Endometrial microvascular endothelial cells (primary cell): Measurements from ENCODE around the gene LRP1B. TPM values are rescaled to one million over a fixed set of nuclear protein-coding genes. Genes with fewer than 3 reads are reported as not detected.

Experiments
- in situ Hi-C: cut with HindIII; loops from 2 replicates; pipeline ENCODE4 v1.10.0; 2017; ENCODE audit warnings: low sequenced_read_pairs, low pct_unique_long_range_greater_than_20kb; ENCODE audit errors: inconsistent ontology term
- total RNA-seq: library from RNA; depleted of rRNA; stranded (reverse); fragments of >200 nt; gene quantifications from one replicate; pipeline ENCODE4 v1.2.3, GENCODE V29; 2015; ENCODE audit errors: inconsistent ontology term

The LRP1B gene
- total RNA-seq, 1 donor from 2014 or later, result not detected

- in situ Hi-C loops, result no loop called here
Observed at GRCh38 chr2:140630557-140630956, 1500.3 kb downstream of the LRP1B start.

DNA sequence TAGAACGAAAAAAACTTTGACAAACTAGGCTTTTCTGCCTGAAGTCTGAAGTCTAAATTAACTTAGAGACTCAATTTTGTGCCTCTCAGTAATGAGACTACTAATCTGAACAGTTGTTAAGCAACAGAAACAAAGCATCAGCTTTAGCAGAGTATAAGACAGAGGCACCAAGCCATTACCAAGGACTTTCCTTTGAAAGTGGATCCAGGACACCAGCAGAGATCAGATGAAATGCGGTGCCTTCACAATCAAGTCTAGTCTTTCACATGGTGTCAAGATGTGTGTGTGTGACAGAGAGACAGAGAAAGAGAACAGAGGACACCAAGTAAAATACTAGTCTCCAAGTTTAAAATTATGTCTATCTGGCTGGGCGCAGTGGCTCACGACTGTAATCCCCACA is 1502.9 kb downstream of the LRP1B start:
- in situ Hi-C loops, result no loop called here

DNA sequence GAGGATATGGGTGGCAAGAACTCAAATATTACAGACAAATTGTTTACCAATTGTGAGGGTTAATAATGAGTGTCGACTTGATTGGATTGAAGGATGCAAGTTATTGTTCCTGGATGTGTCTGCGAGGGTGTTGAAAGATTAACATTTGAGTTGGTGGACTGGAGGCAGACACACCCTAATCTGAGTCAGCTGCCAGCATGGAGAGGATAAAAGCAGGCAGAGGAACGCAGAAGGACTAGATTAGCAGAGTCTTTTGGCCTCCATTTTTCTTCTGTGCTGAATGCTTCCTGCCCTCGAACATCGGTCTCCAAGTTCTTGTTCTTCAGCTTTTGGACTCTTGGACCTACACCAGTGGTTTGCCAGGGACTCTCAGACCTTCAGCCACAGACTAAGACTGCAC is 1503.7 kb downstream of the LRP1B start:
- in situ Hi-C loops, result no loop called here

GRCh38 chr2:140624200-140624599 is 1506.6 kb downstream of the LRP1B start:
- in situ Hi-C loops, result no loop called here

DNA sequence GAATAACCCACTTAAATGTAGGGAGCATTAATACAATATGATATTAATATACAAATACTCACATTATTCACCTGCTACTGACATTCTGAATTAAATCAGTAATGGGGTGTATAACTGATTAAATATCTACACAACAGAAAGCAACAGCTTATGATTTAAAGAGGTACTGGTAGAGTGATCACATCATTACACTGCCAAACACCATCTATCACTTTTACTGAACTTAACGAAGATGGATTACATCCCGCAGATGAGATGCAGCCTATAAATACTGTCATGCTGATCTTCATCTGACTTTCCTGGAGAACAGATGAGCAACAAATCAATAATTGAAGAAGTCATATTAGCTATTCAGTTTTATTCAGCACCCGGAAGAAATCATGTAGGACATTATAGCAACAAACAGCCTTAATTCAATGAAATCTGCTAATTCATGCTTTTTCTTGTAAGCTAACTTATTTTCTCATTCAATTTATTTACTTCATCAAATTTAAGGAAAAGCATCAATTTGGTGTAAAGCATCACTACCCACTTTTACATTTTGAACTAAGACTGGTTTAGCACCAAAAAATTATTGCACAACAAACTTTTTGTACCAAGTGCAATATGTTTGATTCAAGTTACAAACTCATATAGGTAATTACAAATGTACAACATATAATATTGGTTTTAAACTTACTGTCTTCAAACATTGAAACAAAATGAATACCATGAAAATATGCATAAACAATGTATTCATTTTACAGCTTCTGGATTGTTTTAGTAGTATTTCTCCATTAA is 1509.0 kb downstream of the LRP1B start:
- in situ Hi-C loops, result no loop called here

GRCh38 chr2:140604788-140605187 is 1526.0 kb downstream of the LRP1B start:
- in situ Hi-C loops, result no loop called here

DNA sequence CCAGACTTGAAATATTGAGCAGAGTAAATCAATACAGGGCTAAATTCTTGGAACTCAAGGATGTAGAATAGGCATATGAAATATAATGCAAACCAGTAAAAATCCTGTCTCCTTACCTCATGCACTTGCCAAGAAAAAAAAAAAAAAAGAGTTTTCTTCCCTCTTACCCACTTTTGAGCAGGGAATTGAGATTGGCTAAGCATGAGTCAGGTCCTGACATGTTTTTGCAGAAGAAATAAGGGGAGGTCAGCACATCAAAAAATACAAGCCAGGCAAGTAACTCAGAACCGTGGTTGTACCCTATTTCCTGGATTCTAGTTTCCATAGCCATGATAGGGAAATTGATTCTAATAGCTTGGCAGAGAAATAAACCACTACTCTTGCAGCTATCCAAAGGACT is 1526.7 kb downstream of the LRP1B start:
- in situ Hi-C loops, result no loop called here

- in situ Hi-C loops, result no loop called here
Observed at GRCh38 chr2:140603416-140603815, 1527.4 kb downstream of the LRP1B start.

DNA sequence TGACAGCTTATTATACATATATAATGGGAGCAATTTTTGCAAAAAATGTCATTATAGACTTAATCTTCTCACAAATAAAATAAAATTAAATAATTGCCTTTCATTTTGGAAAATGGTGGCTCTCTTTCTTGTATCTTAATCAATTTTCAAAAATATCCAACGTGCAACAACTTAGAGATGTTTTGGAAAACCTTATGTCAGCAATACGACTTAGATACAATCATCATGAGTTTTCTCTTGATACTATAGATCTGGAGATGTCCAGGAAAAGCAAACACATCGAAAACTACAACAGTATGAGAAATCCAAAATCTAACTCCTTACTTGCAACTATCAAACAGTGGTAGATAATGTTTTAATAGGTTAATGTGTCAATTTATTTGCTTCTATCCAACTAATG is 1529.0 kb downstream of the LRP1B start:
- in situ Hi-C loops, result no loop called here

DNA sequence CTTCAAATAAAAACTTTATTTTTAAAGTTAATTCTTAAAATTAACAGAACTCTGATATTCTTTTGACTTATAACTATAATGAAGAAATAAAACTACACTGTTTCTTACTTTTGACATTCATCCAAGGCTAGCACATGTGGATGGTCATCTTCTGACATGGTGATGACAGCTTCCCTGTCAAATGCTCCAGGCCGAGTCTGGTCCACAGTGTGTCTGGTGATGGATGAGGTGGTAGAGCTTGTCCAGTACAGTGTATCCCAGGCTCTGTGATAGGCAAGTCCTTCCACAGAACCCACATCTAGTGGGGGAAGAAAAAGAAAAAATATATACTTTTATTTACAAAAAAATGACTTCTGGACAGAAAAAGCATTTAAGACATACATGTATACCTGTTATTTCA is 1529.5 kb downstream of the LRP1B start:
- in situ Hi-C loops, result no loop called here

GRCh38 chr2:140600116-140600515 is 1530.7 kb downstream of the LRP1B start:
- in situ Hi-C loops, result no loop called here

DNA sequence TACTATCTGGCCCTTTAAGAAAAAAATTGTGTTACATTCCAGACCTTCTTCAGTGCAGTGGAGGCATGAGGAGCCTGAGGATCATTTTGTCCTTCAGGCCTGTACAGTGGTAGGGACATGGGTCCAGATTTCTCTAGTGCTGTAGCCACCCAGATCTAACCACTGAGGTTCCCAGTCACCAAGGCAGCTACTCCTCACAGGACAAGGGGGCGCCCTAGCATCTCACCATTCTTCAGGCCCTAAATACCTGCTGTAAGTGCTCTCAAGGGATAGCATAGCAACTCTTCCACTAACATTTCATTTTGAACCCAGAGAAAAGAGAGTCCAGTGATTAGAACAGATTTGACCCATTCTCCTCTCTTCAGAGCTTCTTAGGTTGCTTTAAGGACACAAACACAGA is 1533.0 kb downstream of the LRP1B start:
- in situ Hi-C loops, result no loop called here

- in situ Hi-C loops, result no loop called here
Observed at GRCh38 chr2:140597205-140597604, 1533.6 kb downstream of the LRP1B start.

GRCh38 chr2:140596447-140596846 is 1534.4 kb downstream of the LRP1B start:
- in situ Hi-C loops, result no loop called here

DNA sequence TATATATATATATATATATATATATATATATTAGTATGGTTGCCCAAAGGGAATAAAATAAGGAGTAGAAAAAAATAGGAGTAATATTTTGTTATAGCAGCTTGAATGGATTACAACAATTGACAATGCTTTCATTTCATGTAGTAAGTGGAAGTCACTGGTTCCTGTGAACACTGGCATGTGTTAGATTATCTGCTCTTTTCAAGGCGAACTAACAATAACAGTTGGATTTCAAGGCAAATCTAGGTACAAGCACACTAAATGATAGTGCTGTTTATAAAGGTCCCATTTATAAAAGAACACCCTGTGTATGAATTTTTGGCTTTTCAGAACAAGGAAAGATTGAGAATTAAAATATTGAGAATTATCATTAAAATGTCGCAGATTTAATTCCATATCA is 1535.7 kb downstream of the LRP1B start:
- in situ Hi-C loops, result no loop called here

DNA sequence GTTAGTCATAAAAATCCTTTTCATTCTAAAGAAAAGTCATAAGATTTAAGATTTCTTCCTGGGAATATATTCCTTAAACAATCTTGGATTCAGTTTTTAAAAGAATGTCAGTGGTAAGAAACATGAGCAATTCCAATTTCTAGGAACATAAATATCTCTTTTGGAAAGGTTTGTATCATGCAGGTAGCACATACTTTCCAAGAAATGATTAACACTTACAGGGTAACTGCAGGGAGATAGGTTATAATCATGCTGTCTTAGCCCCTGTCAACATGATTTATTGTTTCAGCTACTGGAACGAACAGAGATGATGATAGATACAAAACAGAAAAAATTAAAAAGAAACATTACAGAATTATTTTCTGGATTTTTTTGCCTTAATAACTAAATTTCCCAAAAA is 1537.7 kb downstream of the LRP1B start:
- in situ Hi-C loops, result no loop called here

DNA sequence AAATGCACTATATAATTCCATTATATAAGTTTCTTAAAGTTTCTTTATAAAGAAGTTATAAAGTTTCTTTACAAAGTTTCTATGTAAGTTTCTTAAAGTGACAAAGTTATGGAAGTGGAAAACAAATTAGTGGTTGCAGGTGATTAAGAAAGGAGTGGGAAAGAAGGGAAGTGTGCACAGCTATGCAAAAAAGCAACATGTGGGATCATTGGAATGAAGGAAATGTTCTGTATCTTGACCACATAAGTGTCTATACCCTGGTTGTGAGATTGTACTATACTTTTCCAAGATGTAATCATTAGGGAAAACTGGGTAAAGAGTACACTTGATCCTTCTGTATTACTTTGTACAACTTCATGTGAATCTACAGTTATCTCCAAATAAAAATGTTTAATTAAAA is 1541.1 kb downstream of the LRP1B start:
- in situ Hi-C loops, result no loop called here

DNA sequence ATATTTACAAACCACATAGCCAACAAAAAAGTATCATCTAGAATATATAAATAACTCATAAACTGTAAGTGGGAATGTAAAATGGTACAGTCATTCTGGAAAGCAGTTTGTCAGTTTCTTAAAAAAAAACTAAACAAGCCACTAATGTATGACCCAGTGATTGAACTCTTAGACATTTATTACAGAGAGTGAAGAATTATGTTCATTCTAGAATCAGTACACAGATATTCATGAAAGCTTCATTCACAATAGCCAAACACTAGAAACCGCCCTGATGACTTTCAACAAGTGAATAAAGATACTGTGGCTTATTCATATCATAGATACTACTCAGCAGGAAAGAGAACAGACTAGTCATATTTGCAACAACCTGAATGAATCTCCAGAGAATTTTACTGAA is 1541.5 kb downstream of the LRP1B start:
- in situ Hi-C loops, result no loop called here

DNA sequence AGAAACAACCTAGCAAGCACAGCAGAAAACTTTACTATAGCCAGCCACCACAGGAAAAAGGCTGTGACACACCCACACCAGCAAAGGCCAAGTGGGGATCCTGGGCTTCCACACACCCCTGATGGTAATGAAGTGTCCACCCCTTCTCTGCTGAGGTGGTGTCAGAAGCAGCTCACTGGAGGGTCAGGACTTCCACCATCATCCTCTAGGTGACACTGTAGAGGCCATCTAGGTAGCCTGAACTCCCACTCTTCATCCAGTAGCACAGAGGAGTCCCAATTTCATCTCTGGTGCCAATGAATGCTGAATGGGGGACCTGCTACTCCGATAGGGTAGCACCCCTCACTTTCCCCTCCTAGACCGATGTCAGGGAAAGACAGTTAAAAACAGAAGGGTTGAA is 1544.4 kb downstream of the LRP1B start:
- in situ Hi-C loops, result no loop called here

DNA sequence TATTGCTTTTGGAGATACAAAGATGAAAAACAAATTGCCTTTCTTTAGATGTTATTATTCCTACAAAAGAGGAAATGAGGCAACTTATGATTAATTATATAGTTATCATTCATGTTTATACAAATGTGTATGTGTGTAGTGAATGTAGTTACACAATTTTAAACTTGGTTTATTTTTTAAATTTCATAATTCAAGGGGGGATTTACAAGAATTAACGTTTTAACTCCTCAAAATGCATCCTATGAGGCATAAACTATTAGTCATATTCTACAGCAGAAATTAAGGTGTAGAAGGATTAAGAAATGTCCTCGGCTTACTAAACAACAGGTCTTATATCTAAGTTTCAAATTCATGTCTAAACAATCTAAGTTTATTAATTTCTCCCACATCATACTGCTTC is 1545.8 kb downstream of the LRP1B start:
- in situ Hi-C loops, result no loop called here

DNA sequence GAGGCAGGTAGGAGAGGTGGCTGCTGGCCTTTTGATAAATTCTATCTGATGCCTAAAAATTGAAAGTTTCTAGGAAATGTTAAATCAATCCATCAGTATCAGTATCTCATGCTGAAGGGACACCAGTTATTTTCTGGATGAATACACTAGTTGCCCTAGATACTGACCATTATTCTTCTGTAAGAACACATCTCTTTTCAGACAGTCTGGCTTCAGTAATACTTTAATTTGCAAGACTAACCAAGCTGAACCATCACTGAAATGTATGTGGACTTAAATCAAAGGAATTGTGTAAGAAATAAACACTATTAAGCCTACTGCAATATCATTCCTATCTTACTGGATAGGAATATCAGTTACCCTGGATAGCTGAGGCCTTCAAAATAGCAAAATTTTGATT is 1546.3 kb downstream of the LRP1B start:
- in situ Hi-C loops, result no loop called here
